Left renal pelvis (tissue), 4 donors: ENCODE results near the gene LAMA3. TPM values are rescaled to one million over a fixed set of nuclear protein-coding genes. Genes with fewer than 3 reads are reported as not detected.
"Not testable (repeated sequence)": the region's sequence is repeated elsewhere in the genome, so short reads cannot be mapped to it uniquely, and the experiment has no call there.

Experiments
- DNase-seq, 4 donors: peaks; one replicate each; pipeline ENCODE4 v3.0.0-alpha.2; 2013; ENCODE audit warnings: low read depth in 4 of 4, low spot score in 3 of 4
- polyA plus RNA-seq, 4 donors: library from polyadenylated mRNA; unstranded; fragments of 120-200 nt; gene quantifications; one replicate each; pipeline ENCODE4 v1.2.1, GENCODE V29; 2013; ENCODE audit not compliant: insufficient read length in 4 of 4

Gene LAMA3
- polyA plus RNA-seq, 4 donors = 1.5 to 3.1 (median 2.5) TPM

DNA sequence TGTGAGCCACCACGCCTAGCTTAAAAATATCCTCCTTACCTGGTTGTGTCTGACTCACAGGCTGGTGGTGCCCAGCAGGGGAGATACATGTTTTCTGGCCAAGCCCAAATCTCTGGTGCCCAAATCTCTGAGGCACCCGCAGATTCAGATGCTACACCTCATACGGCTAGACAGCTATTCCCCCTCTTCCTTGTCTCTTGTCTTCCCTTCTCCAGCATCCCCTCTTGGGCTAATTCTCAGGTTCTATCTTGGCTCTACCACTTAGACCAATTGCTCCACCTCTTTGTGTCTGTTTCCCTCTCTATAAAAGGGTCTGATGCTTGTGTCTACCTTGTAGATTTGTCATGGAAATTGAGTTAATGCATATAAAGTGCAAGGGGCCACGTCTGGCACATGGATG, 13.4 kb downstream of the LAMA3 start:
- no peak for DNase-seq

DNA sequence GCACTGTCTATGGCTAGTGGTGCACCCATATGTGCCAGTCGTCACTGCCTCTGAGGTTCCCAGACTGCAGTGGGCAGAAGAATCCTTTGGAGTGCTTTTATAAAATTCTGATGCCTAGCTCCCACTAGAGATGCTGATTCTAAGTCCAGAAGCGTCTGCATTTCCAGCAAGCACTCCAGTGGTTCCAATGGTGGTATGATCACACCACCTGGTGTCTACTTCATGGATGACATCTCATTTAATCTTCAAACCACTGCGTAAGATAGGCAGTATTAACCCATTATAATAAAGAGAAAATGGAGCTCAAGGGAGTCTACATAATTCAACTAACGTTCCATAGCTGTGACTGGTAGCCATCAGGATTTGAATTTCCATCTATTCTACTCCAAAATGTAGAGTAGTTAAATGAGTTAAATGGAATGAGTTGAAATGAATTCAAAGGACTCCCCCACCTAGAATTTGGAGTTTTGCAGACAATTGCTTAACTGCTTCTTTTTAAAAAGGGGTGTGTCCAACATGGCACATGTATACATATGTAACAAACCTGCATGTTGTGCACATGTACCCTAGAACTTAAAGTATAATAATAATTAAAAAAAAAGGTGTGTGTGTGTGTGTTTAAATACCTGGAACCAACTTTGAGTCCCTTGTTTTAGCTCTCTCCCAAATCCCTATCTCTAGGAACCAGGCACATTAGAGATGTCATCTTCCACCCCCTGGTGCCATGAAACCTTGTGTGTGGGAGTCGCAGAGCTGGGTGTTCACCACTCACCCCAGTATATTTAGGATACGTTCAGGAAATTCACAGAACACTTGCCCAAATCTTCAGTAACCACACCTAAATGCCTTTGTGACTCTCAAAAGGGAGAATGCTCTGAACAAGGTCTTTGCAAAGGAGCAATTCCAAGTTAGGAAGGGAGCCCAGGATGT, 14.1 kb downstream of the LAMA3 start:
- DNase-seq = no peak

GRCh38 chr18:23703987-23704384, 14.7 kb downstream of the LAMA3 start:
- no peak for DNase-seq

DNA sequence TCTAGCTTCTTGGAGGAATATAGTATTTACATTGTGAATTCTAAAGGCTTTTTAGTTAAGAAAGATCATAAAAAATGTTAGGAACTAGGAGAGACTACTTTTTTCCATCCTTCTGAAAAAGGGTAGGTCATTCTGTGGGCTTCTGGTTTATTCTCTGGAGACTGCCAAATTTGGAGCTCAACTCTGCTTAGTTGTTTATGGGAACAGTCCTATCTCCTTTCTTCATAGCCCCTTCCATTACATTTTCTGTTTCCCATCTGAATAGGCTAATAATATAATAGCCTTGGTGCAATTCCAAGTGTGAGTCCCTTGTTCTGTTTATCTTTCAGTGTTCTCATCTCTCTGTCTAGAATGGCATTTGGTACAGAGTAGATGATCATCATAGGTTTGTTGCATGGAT, 15.6 kb downstream of the LAMA3 start:
- DNase-seq = no peak

DNA sequence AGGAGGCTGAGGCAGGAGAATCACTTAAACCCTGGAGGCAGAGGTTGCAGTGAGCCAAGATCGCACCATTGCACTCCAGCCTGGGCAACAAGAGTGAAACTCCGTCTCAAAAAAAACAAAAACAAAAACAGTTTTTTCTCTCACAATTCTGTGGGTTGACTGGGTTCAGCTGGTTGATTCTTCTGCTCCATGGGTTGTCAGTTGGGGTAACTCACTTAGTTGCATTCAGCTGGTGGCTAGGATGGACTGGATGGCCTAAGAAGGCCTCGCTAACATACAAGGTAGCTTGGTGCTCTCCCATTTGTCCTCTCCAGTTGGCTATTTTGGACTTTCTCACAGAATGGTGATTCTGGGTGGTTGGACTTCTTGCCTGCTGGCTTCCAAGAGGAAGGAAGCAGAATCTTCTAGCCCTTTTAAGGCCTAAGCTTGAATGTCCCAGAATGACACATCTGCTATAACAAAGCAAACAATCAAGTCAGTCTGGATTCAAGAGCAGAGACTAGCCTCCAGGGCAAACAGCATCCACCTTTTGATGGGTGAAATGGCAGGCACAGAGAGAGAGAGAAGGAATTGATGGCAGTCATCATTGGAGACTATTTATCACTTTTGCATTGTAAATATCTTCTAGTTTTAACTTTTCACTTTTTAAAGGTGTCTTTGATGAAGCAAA, 17.9 kb downstream of the LAMA3 start:
- no peak for DNase-seq

DNA sequence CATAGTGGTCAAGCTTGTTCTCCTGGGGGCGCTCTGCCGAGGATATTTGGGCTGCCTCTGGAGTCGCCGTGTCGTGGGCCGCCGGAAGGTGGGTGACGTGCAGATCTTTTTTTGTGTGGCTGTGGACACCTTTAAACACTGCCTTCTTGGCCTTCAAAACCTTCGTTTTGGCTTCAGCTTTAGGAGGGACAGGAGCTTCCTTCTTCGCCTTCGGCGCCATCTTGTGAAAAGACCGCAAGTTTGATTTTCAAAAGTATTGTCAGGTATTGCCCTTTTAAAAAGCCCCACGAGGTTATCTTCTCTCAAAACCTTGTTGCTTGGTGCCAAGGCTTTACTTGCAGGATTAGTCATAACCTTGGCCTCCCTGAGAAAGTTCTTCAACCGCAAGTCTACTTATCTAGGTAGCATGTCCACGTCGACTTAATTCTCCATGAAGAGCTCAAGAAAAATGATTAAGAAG, 20.8 kb downstream of the LAMA3 start:
- DNase-seq = no peak

- DNase-seq = no peak
Observed at GRCh38 chr18:23710946-23711345, 21.7 kb downstream of the LAMA3 start.

DNA sequence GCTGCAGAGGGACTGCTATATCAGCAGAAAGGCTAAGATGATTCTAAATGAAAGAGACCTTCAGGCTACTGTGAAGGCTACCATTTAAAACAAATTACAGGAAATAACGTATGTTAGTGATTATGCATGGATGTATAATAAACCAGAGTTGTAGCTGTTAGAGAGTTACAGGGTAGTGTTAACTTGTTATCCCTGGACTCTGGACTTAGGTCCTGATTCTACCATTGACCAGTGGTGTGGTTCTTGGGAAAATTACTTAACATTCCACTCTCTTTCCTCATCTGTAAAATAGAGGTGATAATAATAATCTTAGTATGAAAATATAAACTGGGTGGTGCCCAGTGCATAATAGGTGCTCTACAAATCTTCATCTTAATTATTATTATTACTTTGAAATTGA, 22.2 kb downstream of the LAMA3 start:
- no peak for DNase-seq

- no peak for DNase-seq
Observed at GRCh38 chr18:23712445-23712844, 23.2 kb downstream of the LAMA3 start.

DNA sequence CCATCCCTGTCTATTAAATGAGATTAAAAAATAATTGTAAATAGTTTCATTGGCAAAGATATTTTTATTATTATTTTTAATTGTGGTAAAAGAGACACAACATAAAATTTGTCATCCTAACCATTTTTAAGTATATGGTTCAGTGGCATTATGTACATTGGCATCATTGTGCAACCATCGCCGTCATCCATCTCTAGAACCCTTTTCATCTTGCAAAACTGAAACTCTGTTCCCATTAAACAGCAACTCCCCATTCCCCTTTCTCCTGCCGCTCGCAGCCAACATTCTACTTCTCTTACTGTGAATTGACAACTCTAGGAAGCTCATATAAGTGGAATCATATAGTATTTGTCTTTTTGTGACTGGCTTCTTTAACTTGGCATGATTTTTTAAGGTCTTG, 25.3 kb downstream of the LAMA3 start:
- DNase-seq = no peak

GRCh38 chr18:23716079-23716478, 26.8 kb downstream of the LAMA3 start:
- DNase-seq = not testable (repeated sequence)

DNA sequence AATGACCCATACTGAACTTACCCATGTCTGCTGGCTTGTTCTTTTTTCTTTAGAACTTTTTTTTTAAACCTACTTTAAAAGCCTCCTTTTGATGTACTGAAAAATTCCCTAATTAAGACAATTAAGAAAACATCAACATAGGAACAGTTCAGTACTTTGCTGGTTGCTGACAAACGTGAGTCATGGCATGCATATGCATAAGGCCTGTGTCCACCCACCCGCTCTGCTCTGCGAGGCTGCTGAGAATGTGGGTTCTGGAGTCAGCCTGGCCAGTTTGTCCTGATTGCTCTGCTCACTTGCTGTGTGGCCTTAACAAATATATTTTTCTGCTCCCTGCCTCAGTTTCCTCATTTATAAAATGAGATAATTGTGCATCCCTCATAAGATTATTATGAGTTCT, 27.3 kb downstream of the LAMA3 start:
- DNase-seq = no peak

GRCh38 chr18:23716966-23717365, 27.7 kb downstream of the LAMA3 start:
- DNase-seq = no peak

- no peak for DNase-seq
Observed at GRCh38 chr18:23718243-23718720, 29.0 kb downstream of the LAMA3 start.

GRCh38 chr18:23718731-23719130, 29.5 kb downstream of the LAMA3 start:
- DNase-seq = no peak

DNA sequence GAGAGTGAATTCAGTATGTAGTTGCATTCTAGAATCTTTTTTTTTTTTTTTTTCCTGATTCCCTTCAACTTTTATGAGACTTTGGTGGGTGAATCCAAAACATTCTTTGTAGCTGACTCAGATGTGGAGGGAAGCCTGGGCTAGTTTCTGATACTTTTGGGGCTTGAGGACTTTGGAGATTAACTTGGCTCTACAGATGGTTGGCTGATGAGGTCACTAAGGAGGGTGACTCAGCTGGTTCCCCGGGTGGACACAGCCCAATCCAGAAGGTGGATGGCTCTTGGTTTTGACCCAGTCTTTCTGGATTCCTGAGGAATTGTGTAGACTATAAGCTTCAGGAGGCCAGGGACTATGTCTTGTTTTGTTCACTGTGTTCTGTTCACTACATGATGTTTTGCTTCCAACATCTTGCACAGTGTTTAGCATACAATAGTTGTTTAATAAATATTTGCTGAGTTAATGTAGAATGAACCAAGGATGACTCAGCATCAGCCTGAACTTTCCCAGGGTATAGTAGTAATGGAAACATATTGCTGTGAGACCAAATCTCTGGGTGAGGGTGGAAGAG, 30.5 kb downstream of the LAMA3 start:
- DNase-seq = no peak

DNA sequence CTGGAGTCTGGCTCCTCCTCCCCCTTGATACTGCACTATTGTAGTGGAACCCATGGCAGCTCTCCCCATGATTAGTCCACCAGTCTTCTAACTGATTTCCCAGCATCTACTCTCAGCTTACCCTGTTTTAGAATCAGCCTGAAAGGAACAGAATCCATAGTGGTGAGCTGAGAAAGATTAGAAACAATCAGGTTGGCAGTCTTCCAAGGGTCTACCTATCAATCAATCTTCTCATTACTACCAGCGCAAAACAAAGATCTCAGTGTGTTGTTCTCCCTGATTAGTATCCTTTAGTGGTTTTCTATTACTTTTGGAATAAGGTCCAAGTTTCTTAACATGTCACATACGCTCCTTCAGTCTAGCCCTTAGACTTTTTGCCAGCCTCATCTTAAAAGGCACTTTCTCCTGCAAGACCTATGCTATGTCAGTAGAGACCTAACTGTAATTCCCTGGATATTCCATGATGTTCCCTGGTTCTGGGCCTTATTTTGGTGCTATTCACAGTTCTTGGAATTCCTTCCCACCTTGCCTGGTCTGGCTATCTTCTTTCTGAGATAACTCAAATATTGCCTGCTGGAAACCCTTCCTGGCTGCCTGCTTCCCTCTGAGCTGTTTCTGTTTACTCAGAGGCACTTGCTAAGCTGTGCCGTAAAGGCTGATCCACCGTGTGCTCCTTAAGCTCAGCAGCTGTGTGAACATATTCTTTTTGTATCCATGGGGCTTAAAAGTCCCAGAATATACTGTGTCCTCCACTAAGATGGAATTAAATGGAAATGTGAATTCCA, 32.6 kb downstream of the LAMA3 start:
- no peak for DNase-seq

- no peak for DNase-seq
Observed at GRCh38 chr18:23722646-23723045, 33.4 kb downstream of the LAMA3 start.

DNA sequence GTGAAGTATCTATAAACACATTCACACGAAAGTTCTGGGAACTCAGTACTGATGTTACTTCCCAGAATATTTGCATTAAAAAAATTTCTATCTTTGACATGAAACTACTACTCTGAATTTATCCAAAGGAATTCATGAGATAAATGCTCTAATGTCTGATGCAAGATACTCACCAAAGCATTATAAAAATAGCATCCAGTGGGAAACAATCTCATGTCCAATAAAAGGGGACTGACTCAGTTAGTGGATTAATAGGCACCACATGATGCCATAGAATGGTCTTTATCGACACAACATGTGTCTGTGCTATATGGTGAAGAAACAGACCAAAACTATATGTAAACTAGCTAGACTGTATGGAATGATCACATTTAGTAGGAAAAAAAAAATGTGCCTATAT, 33.9 kb downstream of the LAMA3 start:
- DNase-seq = no peak

- no peak for DNase-seq
Observed at GRCh38 chr18:23724681-23725080, 35.4 kb downstream of the LAMA3 start.

DNA sequence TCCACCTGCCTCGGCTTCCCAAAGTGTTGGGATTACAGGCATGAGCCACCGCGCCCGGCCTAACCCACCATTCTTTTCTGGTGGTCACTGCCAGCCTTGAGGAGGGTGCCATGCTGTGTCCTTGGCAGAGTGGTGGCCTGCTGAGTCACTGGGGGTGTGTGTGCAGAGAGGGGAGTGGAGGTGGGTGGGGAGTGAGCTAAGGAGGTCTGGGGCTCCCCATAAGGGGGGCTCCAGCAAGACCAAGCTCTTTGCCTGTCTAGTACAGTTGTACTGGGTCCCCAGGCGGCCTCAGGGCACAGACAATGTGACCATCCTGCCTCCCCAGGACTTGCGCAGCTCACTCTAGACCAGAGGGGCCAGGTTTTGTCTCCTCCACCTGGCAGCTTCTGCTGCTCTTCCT, 36.1 kb downstream of the LAMA3 start:
- no peak for DNase-seq
